H9 (cell line): ENCODE data around the gene SHISA9. TPM values are rescaled to one million over a fixed set of nuclear protein-coding genes. Genes with fewer than 3 reads are reported as not detected.

Source experiments
- DNase-seq: peaks from one replicate; pipeline ENCODE4 v3.0.0-alpha.2; 2017
- H2AFZ ChIP-seq: one replicate; pipeline ENCODE4 v1.6.1; 2013; ENCODE audit warnings: mild to moderate bottlenecking, low read length, control low read depth, moderate library complexity
- H2AK5ac ChIP-seq: 2 replicates; pipeline ENCODE4 v1.6.1; 2013; ENCODE audit warnings: low read length, control low read depth, mixed read lengths; ENCODE audit not compliant: insufficient read length
- H2BK120ac ChIP-seq: one replicate; pipeline ENCODE4 v1.6.1; 2013; ENCODE audit warnings: low read depth, mild to moderate bottlenecking, low read length, control low read depth, inconsistent platforms; ENCODE audit not compliant: poor library complexity, severe bottlenecking
- H2BK12ac ChIP-seq: 2 replicates; pipeline ENCODE4 v1.6.1; 2013; ENCODE audit warnings: low read length, control low read depth, mixed read lengths, low read depth; ENCODE audit not compliant: insufficient read length
- H2BK15ac ChIP-seq: 2 replicates; pipeline ENCODE4 v1.6.1; 2013; ENCODE audit warnings: low read depth, low read length, control low read depth
- H2BK20ac ChIP-seq: one replicate; pipeline ENCODE4 v1.6.1; 2013; ENCODE audit warnings: low read depth, mild to moderate bottlenecking, low read length, control low read depth, inconsistent platforms; ENCODE audit not compliant: poor library complexity, severe bottlenecking
- H2BK5ac ChIP-seq: 2 replicates; pipeline ENCODE4 v1.6.1; 2013; ENCODE audit warnings: low read length, control low read depth, mixed read lengths; ENCODE audit not compliant: insufficient read length
- H3K14ac ChIP-seq: 2 replicates; pipeline ENCODE4 v1.6.1; 2013; ENCODE audit warnings: low read length, control low read depth; ENCODE audit not compliant: insufficient read depth
- H3K18ac ChIP-seq: 2 replicates; pipeline ENCODE4 v1.6.1; 2013; ENCODE audit warnings: low read depth, mild to moderate bottlenecking, mixed read lengths, low read length, control low read depth; ENCODE audit not compliant: insufficient read length
- H3K23ac ChIP-seq: 2 replicates; pipeline ENCODE4 v1.6.1; 2013; ENCODE audit warnings: low read length, control low read depth, mixed read lengths, low read depth; ENCODE audit not compliant: insufficient read length
- H3K23me2 ChIP-seq: 2 replicates; pipeline ENCODE4 v1.6.1; 2013; ENCODE audit warnings: low read depth, mild to moderate bottlenecking, mixed read lengths, low read length, control low read depth; ENCODE audit not compliant: insufficient read length, poor library complexity, severe bottlenecking
- H3K27ac ChIP-seq: 2 replicates; pipeline ENCODE4 v1.5.1; 2013; ENCODE audit warnings: low read length, control low read depth, mixed read lengths, low read depth; ENCODE audit not compliant: insufficient read length
- H3K27me3 ChIP-seq: 2 replicates; pipeline ENCODE4 v1.6.1; 2013; ENCODE audit warnings: low read length, control low read depth, inconsistent platforms; ENCODE audit not compliant: insufficient read depth
- H3K4ac ChIP-seq: 2 replicates; pipeline ENCODE4 v1.6.1; 2013; ENCODE audit warnings: low read depth, mild to moderate bottlenecking, control low read depth, inconsistent platforms, low read length, moderate library complexity
- H3K4me1 ChIP-seq: 2 replicates; pipeline ENCODE4 v1.6.1; 2013; ENCODE audit warnings: low read length, control low read depth, inconsistent platforms; ENCODE audit not compliant: insufficient read depth
- H3K4me2 ChIP-seq: 2 replicates; pipeline ENCODE4 v1.6.1; 2013; ENCODE audit warnings: low read length, control low read depth, mixed read lengths; ENCODE audit not compliant: insufficient read length, insufficient read depth
- H3K56ac ChIP-seq: 2 replicates; pipeline ENCODE4 v1.6.1; 2013; ENCODE audit warnings: low read depth, mild to moderate bottlenecking, mixed read lengths, low read length, control low read depth; ENCODE audit not compliant: insufficient read length
- H3K79me1 ChIP-seq: 2 replicates; pipeline ENCODE4 v1.6.1; 2013; ENCODE audit warnings: low read depth, mild to moderate bottlenecking, moderate library complexity, low read length, control low read depth, inconsistent platforms; ENCODE audit not compliant: insufficient read depth, poor library complexity, severe bottlenecking
- H3K79me2 ChIP-seq: 2 replicates; pipeline ENCODE4 v1.6.1; 2013; ENCODE audit warnings: low read length, control low read depth, inconsistent platforms; ENCODE audit not compliant: insufficient read depth
- H3K9ac ChIP-seq: 2 replicates; pipeline ENCODE4 v1.6.1; 2013; ENCODE audit warnings: low read length, control low read depth, mixed read lengths; ENCODE audit not compliant: insufficient read length; ENCODE audit errors: extremely low read depth
- H3K9me3 ChIP-seq: one replicate; pipeline ENCODE4 v1.6.1; 2013; ENCODE audit warnings: low read depth, low read length, inconsistent platforms; ENCODE audit not compliant: control insufficient read depth
- H3T11ph ChIP-seq: one replicate; pipeline ENCODE4 v1.6.1; 2013; ENCODE audit warnings: mild to moderate bottlenecking, low read length, control low read depth, inconsistent platforms
- H4K20me1 ChIP-seq: one replicate; pipeline ENCODE4 v1.6.1; 2013; ENCODE audit not compliant: control insufficient read depth, insufficient read length, insufficient read depth
- H4K5ac ChIP-seq: 2 replicates; pipeline ENCODE4 v1.6.1; 2013; ENCODE audit warnings: low read depth, mild to moderate bottlenecking, mixed read lengths, low read length, control low read depth; ENCODE audit not compliant: insufficient read length
- H4K8ac ChIP-seq: replicated peaks from 2 replicates; pipeline ENCODE4 v1.6.1; 2013; ENCODE audit warnings: low read length, control low read depth, mixed read lengths, low read depth; ENCODE audit not compliant: insufficient read length
- H4K91ac ChIP-seq: 2 replicates; pipeline ENCODE4 v1.6.1; 2013; ENCODE audit warnings: low read depth, mild to moderate bottlenecking, moderate library complexity, mixed read lengths, low read length, control low read depth; ENCODE audit not compliant: insufficient read length
- H3K27ac Mint-ChIP-seq, 3 experiments: 2 replicates in 2 of 3; 3 replicates in 1 of 3; pipeline ENCODE4 v1.8.0; 2020 to 2021; ENCODE audit warnings: mixed read lengths in 3 of 3, mild to moderate bottlenecking in 1 of 3, moderate library complexity in 1 of 3
- H3K27me3 Mint-ChIP-seq: 2 replicates; pipeline ENCODE4 v1.8.0; 2021; ENCODE audit warnings: low read depth, mild to moderate bottlenecking, moderate library complexity, mixed read lengths
- H3K36me3 Mint-ChIP-seq, 3 experiments: 2 replicates in 2 of 3; 3 replicates in 1 of 3; pipeline ENCODE4 v1.8.0; 2020 to 2021; ENCODE audit warnings: low read depth in 3 of 3, mixed read lengths in 3 of 3; ENCODE audit not compliant: insufficient read depth in 1 of 3
- H3K4me1 Mint-ChIP-seq, 2 experiments: 2 replicates each; pipeline ENCODE4 v1.8.0; 2020; ENCODE audit warnings: mixed read lengths in 2 of 2
- H3K4me3 Mint-ChIP-seq, 2 experiments: 2 replicates in 1 of 2; 3 replicates in 1 of 2; pipeline ENCODE4 v1.8.0; 2020 to 2021; ENCODE audit warnings: mild to moderate bottlenecking in 2 of 2, mixed read lengths in 2 of 2, moderate library complexity in 1 of 2
- H3K9me3 Mint-ChIP-seq, 2 experiments: 2 replicates in 1 of 2; 3 replicates in 1 of 2; pipeline ENCODE4 v1.8.0; 2020; ENCODE audit warnings: mild to moderate bottlenecking in 2 of 2, mixed read lengths in 2 of 2, moderate library complexity in 1 of 2
- CTCF ChIP-seq: fragments of 200-600 bp; sonication (generic); conservative IDR thresholded peaks from 3 replicates; pipeline ENCODE4 v1.8.0; 2021; ENCODE audit warnings: antibody characterized with exemption, mild to moderate bottlenecking
- total RNA-seq: library from RNA; stranded (reverse); gene quantifications from 2 replicates; pipeline ENCODE4 v1.2.1, GENCODE V29; 2021

SHISA9 gene
- total RNA-seq, 1 experiment from 2014 or later: 7.0 TPM

DNA sequence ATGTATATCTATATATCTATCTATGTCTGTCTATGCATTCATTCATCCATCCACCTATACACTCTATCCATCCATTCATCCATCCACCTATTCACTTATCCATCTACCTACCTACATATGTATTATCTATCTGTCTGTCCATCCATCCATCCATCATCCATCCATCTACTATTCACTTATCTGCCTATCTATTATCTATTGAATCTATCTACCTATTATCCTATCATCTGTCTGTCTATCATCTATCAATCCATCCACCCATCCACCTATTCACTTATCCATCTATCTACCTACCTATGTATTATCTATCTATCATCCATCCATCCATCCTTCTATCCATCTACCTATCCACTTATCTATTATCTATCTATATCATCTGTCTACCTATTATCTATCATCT, 302.3 kb downstream of the SHISA9 start:
- no peaks in the 10 kb centered on the region for H3K9me3 ChIP-seq
- no peak overlapping the region for H2BK120ac ChIP-seq
- H3K23me2 ChIP-seq: no peaks in the 10 kb centered on the region
- no peaks in the 10 kb centered on the region for H3K79me2 ChIP-seq
- H2BK5ac ChIP-seq: no peak overlapping the region
- H3T11ph ChIP-seq: no peak overlapping the region
- H2AK5ac ChIP-seq: no peak overlapping the region
- no peaks in the 10 kb centered on the region for H3K79me1 ChIP-seq
- H3K27ac ChIP-seq: no peak overlapping the region
- no peak overlapping the region for H3K14ac ChIP-seq
- Mint-ChIP-seq H3K9me3 (no peaks in the 10 kb centered on the region), H3K36me3 (no peaks in the 10 kb centered on the region), H3K27ac (no peak overlapping the region), H3K4me3 (no peak overlapping the region), H3K27me3 (no peaks in the 10 kb centered on the region; the same call in 1 of the 2 replicates), H3K4me1 (peaks cover 2 to 3% of the 10 kb centered on the region in 2 experiments; a peak in 2 of 4 replicates)
- DNase-seq: no peak
- no peak overlapping the region for H3K18ac ChIP-seq
- TF ChIP-seq CTCF: no peak
- no peak overlapping the region for H4K5ac ChIP-seq
- H4K8ac ChIP-seq: no peak overlapping the region
- no peak overlapping the region for H2AFZ ChIP-seq
- no peak overlapping the region for H3K4me2 ChIP-seq
- H2BK15ac ChIP-seq: no peak overlapping the region
- no peak overlapping the region for H3K23ac ChIP-seq
- no peaks in the 10 kb centered on the region for H4K20me1 ChIP-seq
- H3K4me1 ChIP-seq: no peaks in the 10 kb centered on the region; the same call in 1 of the 2 replicates
- no peak overlapping the region for H4K91ac ChIP-seq
- H3K56ac ChIP-seq: no peak overlapping the region
- no peaks in the 10 kb centered on the region; the same call in 1 of the 2 replicates for H3K27me3 ChIP-seq
- no peak overlapping the region for H2BK12ac ChIP-seq
- H3K9ac ChIP-seq: no peak overlapping the region
- no peak overlapping the region for H3K4ac ChIP-seq
- H2BK20ac ChIP-seq: no peak overlapping the region
